Epithelial cell of proximal tubule (primary cell): ENCODE measurements around the gene SPPL3. TPM values are rescaled to one million over a fixed set of nuclear protein-coding genes. Genes with fewer than 3 reads are reported as not detected.

ENCODE experiments used
- DNase-seq: peaks from one replicate; pipeline ENCODE4 v3.0.0-alpha.2; 2011; ENCODE audit warnings: low read depth
- H3K4me3 ChIP-seq: 2 replicates; pipeline ENCODE4 v1.5.1; 2011; ENCODE audit warnings: low read depth, mild to moderate bottlenecking, low read length
- CTCF ChIP-seq: conservative IDR thresholded peaks from 2 replicates; pipeline ENCODE4 v1.5.1; 2012; ENCODE audit warnings: low read depth, mild to moderate bottlenecking, low read length
- total RNA-seq: library from RNA; depleted of rRNA; stranded (reverse); fragments of >200 nt; gene quantifications from 2 replicates; pipeline ENCODE4 v1.2.3, GENCODE V29; 2015

SPPL3 gene
- total RNA-seq, 1 donor from 2014 or later: 8.6 TPM

- TF ChIP-seq CTCF: no peak
Measured at GRCh38 chr12:120757226-120757742, 146.9 kb downstream of the SPPL3 start.

GRCh38 chr12:120755269-120755668, 148.9 kb downstream of the SPPL3 start:
- TF ChIP-seq CTCF: no peak
- no peak overlapping the region for H3K4me3 ChIP-seq
- no peak for DNase-seq

More at GRCh38 chr12:120757226-120757742, 146.9 kb downstream of the SPPL3 start:
- DNase-seq: no peak
- H3K4me3 ChIP-seq: no peak overlapping the region

- no peak overlapping the region for H3K4me3 ChIP-seq
- no peak for DNase-seq
- no peak for TF ChIP-seq CTCF
Measured at GRCh38 chr12:120754792-120755191, 149.4 kb downstream of the SPPL3 start.

- TF ChIP-seq CTCF: no peak
- H3K4me3 ChIP-seq: no peak overlapping the region
- no peak for DNase-seq
Measured at GRCh38 chr12:120751389-120751788, 152.8 kb downstream of the SPPL3 start.

- DNase-seq: no peak
- TF ChIP-seq CTCF: no peak
- no peak overlapping the region for H3K4me3 ChIP-seq
Measured at GRCh38 chr12:120750806-120751205, 153.4 kb downstream of the SPPL3 start.

GRCh38 chr12:120749256-120749655, 154.9 kb downstream of the SPPL3 start:
- no peak overlapping the region for H3K4me3 ChIP-seq
- no peak for DNase-seq
- TF ChIP-seq CTCF: no peak

GRCh38 chr12:120748242-120748641, 155.9 kb downstream of the SPPL3 start:
- DNase-seq: no peak
- TF ChIP-seq CTCF: no peak
- no peak overlapping the region for H3K4me3 ChIP-seq
